Measurements from ENCODE around the gene CD69.
"Not testable (repeated sequence)": the region's sequence is repeated elsewhere in the genome, so short reads cannot be mapped to it uniquely, and the experiment has no call there.

The CD69 gene

GRCh38 chr12:9713032-9713558 is 47.6 kb downstream of the CD69 start:
- DNase-seq, result not testable (repeated sequence)

- DNase-seq, result no peak
These were observed 49.0 kb downstream of the CD69 start for GRCh38 chr12:9711664-9712063.

GRCh38 chr12:9710584-9711375 is 49.9 kb downstream of the CD69 start:
- no peak for DNase-seq

GRCh38 chr12:9708853-9709252 is 51.8 kb downstream of the CD69 start:
- no peak for DNase-seq

- peak; percentile 62 for DNase-seq
These were observed 52.6 kb downstream of the CD69 start for GRCh38 chr12:9707864-9708808.

- no peak for DNase-seq
These were observed 53.3 kb downstream of the CD69 start for GRCh38 chr12:9707356-9707755.

- no peak for DNase-seq
These were observed 54.5 kb downstream of the CD69 start for GRCh38 chr12:9706086-9706685.

- not testable (repeated sequence) for DNase-seq
These were observed 56.1 kb downstream of the CD69 start for GRCh38 chr12:9704561-9704960.

Measured in effector CD4-positive, alpha-beta T cell (primary cell).